ENCODE results near the gene AIPL1. TPM values are rescaled to one million over a fixed set of nuclear protein-coding genes. Genes with fewer than 3 reads are reported as not detected.

Gene AIPL1
- total and polyA plus RNA-seq, 10 of the 15 experiments (the other 5 are each of a cell fraction or from before 2014, with no cell fraction given) = not detected

DNA sequence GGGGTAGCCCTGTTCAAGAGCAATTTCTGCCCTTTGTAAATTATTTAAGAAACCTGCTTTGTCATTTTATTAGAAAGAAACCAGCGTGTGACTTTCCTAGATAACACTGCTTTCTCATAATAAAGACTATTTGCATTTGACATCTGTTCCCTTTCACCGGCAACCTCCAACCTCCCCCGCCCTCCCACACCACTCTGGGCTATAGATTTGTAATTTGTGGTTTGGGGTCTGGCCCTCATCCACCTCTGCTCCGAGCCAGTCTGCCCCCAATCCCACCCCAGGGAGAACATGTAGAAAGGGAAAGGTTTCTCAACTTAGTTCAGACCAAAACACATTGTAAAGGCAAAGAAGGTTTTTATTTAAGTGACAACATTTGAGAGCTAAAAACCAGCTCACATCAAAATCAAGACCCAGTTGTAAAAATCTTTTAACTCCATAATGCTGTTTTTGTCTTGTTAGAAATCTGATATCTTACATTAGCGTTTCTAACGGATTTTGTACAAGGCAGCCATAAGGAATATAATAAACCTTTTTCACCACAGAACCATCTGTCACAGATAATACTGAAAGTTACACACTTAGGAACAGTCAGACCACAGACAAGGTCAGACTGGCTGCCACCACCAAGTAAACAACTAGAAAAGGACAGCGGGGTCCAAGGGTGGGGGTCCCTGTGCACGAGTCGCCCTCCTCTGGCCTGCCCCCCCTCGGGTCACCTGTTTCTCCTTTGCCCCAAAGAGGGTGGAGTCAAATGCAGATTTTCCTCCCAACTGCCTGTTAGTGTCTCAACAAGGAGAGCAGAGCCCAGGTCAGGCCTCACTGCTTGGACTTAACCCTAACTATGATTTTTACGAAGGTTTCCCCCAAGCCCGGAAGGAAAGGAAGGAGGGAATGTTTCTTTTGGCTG lies 16.3 kb upstream of the AIPL1 start (continued):
- TF ChIP-seq, protein P1, sequence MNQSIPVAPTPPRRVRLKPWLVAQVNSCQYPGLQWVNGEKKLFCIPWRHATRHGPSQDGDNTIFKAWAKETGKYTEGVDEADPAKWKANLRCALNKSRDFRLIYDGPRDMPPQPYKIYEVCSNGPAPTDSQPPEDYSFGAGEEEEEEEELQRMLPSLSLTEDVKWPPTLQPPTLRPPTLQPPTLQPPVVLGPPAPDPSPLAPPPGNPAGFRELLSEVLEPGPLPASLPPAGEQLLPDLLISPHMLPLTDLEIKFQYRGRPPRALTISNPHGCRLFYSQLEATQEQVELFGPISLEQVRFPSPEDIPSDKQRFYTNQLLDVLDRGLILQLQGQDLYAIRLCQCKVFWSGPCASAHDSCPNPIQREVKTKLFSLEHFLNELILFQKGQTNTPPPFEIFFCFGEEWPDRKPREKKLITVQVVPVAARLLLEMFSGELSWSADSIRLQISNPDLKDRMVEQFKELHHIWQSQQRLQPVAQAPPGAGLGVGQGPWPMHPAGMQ (IDR thresholded peaks at IDR 0.05; ENCODE audit: borderline replicate concordance) = no peak
- no peak for TF ChIP-seq EZH2 (IDR thresholded peaks at IDR 0.05; ENCODE audit: borderline replicate concordance, control insufficient read depth, low read depth, low read length)
- TF ChIP-seq, protein P2, sequence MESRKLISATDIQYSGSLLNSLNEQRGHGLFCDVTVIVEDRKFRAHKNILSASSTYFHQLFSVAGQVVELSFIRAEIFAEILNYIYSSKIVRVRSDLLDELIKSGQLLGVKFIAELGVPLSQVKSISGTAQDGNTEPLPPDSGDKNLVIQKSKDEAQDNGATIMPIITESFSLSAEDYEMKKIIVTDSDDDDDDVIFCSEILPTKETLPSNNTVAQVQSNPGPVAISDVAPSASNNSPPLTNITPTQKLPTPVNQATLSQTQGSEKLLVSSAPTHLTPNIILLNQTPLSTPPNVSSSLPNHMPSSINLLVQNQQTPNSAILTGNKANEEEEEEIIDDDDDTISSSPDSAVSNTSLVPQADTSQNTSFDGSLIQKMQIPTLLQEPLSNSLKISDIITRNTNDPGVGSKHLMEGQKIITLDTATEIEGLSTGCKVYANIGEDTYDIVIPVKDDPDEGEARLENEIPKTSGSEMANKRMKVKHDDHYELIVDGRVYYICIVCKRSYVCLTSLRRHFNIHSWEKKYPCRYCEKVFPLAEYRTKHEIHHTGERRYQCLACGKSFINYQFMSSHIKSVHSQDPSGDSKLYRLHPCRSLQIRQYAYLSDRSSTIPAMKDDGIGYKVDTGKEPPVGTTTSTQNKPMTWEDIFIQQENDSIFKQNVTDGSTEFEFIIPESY (IDR thresholded peaks at IDR 0.05) = no peak

DNA sequence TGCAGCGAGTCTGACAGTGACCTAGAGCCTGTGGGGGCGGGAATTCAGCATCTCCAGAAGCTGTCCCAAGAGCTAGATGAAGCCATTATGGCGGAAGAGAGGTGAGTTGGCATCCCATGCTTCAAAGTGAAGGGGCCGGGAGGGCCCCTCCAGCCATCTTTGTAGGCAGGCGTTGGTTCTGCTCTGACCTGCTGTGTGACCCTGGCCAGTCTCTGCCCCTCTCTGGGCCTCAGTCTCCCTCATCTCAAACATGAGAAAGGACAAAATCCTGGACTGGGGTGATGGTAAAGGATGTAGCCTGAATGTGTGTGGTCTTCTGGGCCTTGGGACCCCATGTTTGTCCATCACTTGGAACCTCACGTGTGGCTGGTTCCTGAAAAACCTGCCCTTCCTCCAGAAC lies 14.4 kb upstream of the AIPL1 start:
- FAIRE-seq (no peak), ATAC-seq (no peak), DNase-seq (ENCODE audit: low read depth, low spot score) (no peak)
- no peak overlapping the region for H3K4me3 ChIP-seq
- H3K9ac ChIP-seq (ENCODE audit: control insufficient read depth, insufficient read depth, low read length) = no peak overlapping the region
- H3K9me3 ChIP-seq (replicated peaks; ENCODE audit: control insufficient read depth, insufficient read depth, low read length) = no peaks in the 10 kb centered on the region
- ChIA-PET RAD21 (ENCODE audit: unreplicated experiment) (no interaction called here), POLR2A (interaction anchor here (1.2 kb wide), 1 partner anchor 10 kb away, joined by 3 read pairs; no protein-coding TSS in a partner anchor), SMC1A (ENCODE audit: uncharacterized antibody, unreplicated experiment) (no interaction called here), CTCF (interaction anchor here (0.6 to 1.3 kb wide), 3 partner anchors 13 to 472 kb away, joined by 3 read pairs; no protein-coding TSS in a partner anchor)
- H3K79me2 ChIP-seq (ENCODE audit: control insufficient read depth, insufficient read depth, low read length) = no peaks in the 10 kb centered on the region
- no TSS peak for BruUV-seq (replicated peaks)
- H4K20me1 ChIP-seq (ENCODE audit: control insufficient read depth, insufficient read depth) = no peaks in the 10 kb centered on the region
- H3K4me2 ChIP-seq (ENCODE audit: control insufficient read depth, insufficient read depth) = no peak overlapping the region
- 96% methylated on average over 6 of the region's 6 CpGs for WGBS (ENCODE audit: insufficient coverage, insufficient replicate concordance, low lambda C conversion rate, missing lambda C conversion rate)
- H3K4me1 ChIP-seq (ENCODE audit: control insufficient read depth, insufficient read depth, low read length) = peaks cover 42% of the 10 kb centered on the region
- no peak overlapping the region for H2AFZ ChIP-seq (ENCODE audit: control insufficient read depth, low read depth, low read length)
- intact Hi-C loops (cut with micrococcal nuclease; ENCODE audit: unreplicated experiment) (no loop called here), in situ Hi-C loops (cut with MboI) (no loop called here)
- peaks cover 0 to 3% of the 10 kb centered on the region in 2 experiments; a peak in 1 of 4 replicates for H3K36me3 ChIP-seq (ENCODE audit: control insufficient read depth in 2 of 2, insufficient read depth in 2 of 2, low read length in 1 of 2)
- H3K27me3 ChIP-seq (replicated peaks in 1 of 2; ENCODE audit: control insufficient read depth in 2 of 2, insufficient read depth in 2 of 2, low read length in 1 of 2) = no peaks in the 10 kb centered on the region
- H3K27ac ChIP-seq (ENCODE audit: control insufficient read depth, insufficient read depth) = no peak overlapping the region
- TF ChIP-seq POU2F2 (IDR thresholded peaks at IDR 0.05; ENCODE audit: borderline replicate concordance, low read depth, low read length) = no peak
- TF ChIP-seq NFIC (IDR thresholded peaks at IDR 0.05; ENCODE audit: low read depth, low read length) = no peak
- no peak for TF ChIP-seq JUNB (IDR thresholded peaks at IDR 0.05)
- TF ChIP-seq MEF2B (IDR thresholded peaks at IDR 0.05; ENCODE audit: partially characterized antibody, poor library complexity, severe bottlenecking) = no peak
- TF ChIP-seq, protein P1 (IDR thresholded peaks at IDR 0.05; ENCODE audit: borderline replicate concordance) = no peak
- no peak for TF ChIP-seq NR2C1 (IDR thresholded peaks at IDR 0.05)
- TF ChIP-seq EGR1 (IDR thresholded peaks at IDR 0.05; ENCODE audit: borderline replicate concordance in 1 of 2, low read depth in 2 of 2, low read length in 2 of 2) = no peak
- no peak for TF ChIP-seq BCL11A (IDR thresholded peaks at IDR 0.05; ENCODE audit: low read depth, low read length)
- TF ChIP-seq TARDBP (IDR thresholded peaks at IDR 0.05; ENCODE audit: borderline replicate concordance) = no peak
- TF ChIP-seq MEF2A (IDR thresholded peaks at IDR 0.05; ENCODE audit: insufficient read depth, low read depth, low read length) = no peak
- TF ChIP-seq RB1 (IDR thresholded peaks at IDR 0.05; ENCODE audit: borderline replicate concordance) = no peak
